ENCODE measurements around the gene CAMSAP2.
"Not testable (repeated sequence)": the region's sequence is repeated elsewhere in the genome, so short reads cannot be mapped to it uniquely, and the experiment has no call there.

CAMSAP2 gene

DNA sequence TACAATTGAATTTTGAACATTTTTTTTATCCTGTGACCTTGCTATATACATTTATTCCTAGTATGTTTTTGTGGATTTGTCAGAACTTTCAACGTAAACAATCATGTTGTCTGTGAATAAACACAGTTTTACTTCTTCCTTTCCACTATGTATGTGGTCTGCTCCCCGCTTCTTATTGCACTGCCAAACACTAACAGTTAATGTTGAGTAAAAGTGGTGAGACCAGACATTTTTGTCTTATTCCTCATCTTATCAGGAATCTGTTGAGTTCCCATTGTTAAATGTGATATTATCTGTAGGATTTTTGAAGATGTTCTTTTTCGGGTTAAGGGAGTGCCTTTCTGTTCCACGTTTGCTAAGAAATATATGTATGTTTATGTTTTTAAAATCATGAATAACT is 45.9 kb downstream of the CAMSAP2 start:
- DNase-seq (ENCODE audit: extremely low read depth, low read depth), result no peak
- TF ChIP-seq, protein P1, sequence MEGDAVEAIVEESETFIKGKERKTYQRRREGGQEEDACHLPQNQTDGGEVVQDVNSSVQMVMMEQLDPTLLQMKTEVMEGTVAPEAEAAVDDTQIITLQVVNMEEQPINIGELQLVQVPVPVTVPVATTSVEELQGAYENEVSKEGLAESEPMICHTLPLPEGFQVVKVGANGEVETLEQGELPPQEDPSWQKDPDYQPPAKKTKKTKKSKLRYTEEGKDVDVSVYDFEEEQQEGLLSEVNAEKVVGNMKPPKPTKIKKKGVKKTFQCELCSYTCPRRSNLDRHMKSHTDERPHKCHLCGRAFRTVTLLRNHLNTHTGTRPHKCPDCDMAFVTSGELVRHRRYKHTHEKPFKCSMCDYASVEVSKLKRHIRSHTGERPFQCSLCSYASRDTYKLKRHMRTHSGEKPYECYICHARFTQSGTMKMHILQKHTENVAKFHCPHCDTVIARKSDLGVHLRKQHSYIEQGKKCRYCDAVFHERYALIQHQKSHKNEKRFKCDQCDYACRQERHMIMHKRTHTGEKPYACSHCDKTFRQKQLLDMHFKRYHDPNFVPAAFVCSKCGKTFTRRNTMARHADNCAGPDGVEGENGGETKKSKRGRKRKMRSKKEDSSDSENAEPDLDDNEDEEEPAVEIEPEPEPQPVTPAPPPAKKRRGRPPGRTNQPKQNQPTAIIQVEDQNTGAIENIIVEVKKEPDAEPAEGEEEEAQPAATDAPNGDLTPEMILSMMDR (IDR thresholded peaks at IDR 0.05; ENCODE audit: low read depth, low read length), result no peak

DNA sequence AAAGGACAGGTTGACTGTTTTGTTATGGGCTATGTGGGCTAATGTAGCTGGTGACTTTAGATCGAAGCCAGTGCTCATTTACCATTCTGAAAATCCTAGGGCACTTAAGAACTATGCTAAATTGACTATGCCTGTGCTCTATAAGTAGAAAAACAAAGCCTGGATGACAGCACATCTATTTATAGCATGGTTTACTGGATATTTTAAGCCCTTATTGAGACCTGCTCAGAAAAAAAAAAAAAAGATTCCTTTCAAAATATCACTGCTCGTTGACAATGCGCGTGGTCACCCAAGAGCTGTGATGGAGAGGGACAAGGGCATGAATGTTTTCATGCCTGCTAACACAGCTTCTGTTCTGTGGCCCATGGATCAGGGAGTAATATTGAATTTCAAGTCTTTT is 48.1 kb downstream of the CAMSAP2 start:
- TF ChIP-seq, protein P1 (IDR thresholded peaks at IDR 0.05; ENCODE audit: low read depth, low read length), result no peak
- DNase-seq (ENCODE audit: extremely low read depth, low read depth), result no peak

DNA sequence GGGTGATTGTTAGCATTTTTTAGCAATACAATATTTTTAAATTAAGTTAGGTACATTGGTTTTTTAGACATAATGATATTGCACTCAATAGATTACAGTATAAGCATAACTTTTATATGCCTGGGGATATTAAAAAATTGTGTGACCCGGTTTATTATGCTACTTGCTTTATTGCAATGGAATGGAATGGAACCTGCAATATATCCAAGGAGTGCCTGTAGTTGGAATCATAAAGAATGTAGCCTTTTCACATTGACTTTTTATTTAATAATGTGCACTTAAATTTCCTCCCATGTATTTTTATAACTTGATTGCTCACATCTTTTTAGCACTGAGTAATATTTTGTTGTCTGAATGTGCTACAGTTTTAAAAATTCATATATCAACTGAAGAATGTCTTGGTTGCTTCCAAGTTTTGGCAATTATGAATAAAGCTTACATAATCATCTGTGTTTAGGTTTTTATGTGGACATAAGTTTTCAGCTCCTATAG is 49.2 kb downstream of the CAMSAP2 start:
- no peak for DNase-seq (ENCODE audit: extremely low read depth, low read depth)
- TF ChIP-seq, protein P1 (IDR thresholded peaks at IDR 0.05; ENCODE audit: low read depth, low read length), result no peak

DNA sequence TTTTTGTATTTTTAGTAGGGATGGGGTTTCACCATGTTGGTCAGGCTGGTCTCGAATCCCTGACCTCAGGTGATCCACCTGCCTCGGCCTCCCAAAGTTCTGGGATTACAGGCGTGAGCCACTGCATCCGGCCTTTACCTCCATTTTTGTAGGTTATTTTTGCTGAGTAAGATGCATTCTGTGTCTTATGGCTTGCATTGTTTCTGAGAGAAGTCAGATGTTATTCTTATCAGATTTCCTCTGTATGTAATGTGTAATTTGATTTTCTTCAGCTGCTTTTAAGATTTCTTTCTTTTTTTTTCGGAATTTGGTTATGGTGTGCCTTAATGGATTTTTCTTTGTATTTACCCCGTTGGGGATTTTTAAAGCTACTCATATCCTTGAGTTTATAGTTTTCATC is 52.3 kb downstream of the CAMSAP2 start:
- not testable (repeated sequence) for DNase-seq (ENCODE audit: extremely low read depth, low read depth)

DNA sequence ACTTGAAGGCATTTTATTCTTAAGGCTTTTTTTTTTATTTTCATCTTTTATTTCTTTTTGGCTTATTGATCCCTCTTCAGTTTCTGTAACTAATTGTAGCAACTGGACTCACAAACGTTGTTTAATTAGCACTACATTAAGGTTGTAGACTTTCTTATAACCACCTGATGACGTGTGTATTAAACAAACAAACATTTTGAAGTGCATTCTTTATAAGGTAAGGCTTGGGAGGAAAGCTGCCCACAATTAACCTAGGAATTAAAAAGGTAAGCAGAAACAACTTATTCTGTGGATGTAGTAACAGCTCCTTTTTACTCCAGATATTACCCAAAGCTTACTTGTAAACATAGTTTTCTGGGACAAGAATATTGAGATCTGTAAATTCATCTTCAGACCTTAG is 55.0 kb downstream of the CAMSAP2 start:
- DNase-seq (ENCODE audit: extremely low read depth, low read depth), result no peak
- TF ChIP-seq, protein P1 (IDR thresholded peaks at IDR 0.05; ENCODE audit: low read depth, low read length), result no peak

DNA sequence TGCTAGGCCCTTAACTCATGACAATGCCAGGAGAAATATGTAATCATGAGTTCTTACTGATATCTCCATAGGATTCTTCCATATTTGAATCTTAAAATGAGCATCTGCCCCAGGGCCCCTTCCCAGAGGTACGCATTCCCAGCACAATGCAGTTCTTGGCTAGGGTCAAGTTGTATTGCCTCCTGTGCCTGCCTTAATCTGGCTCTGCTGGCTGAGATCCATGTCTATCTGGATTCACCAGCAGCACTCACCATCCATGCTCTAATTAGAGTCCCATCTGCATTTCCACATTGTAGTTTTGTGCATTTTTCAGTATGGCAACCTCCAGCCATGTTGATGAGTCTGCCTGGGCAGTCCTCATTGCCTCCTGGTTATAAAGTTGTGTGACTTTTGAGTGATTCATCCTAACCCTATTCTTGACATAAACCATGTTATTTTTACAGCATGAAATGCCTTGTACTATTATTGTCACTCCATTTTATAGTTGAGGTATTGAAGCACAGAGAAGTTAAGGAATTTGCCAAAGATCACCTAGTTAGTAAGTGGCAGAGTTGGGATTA is 55.9 kb downstream of the CAMSAP2 start:
- TF ChIP-seq, protein P1 (IDR thresholded peaks at IDR 0.05; ENCODE audit: low read depth, low read length), result no peak
- no peak for DNase-seq (ENCODE audit: extremely low read depth, low read depth)

DNA sequence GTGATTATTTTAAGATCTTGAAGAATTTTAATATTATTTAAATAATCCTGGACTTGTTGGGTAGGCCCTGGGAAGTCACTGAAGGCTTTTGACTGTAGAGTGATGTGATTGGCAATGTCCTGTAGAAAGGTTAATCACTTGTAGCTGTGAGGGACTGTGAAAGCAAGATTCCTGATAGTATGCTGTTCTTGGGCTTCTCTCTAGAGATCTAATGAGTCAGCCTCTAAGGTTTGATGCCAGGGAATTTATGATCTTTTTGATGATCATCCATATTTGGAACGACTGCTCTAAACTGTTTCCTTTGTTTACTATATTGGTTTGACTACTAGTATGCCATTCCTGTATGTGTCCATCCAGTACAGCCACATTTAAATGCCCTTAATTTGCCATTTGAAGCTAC is 56.5 kb downstream of the CAMSAP2 start:
- TF ChIP-seq, protein P1 (IDR thresholded peaks at IDR 0.05; ENCODE audit: low read depth, low read length), result no peak
- DNase-seq (ENCODE audit: extremely low read depth, low read depth), result peak; percentile 15

DNA sequence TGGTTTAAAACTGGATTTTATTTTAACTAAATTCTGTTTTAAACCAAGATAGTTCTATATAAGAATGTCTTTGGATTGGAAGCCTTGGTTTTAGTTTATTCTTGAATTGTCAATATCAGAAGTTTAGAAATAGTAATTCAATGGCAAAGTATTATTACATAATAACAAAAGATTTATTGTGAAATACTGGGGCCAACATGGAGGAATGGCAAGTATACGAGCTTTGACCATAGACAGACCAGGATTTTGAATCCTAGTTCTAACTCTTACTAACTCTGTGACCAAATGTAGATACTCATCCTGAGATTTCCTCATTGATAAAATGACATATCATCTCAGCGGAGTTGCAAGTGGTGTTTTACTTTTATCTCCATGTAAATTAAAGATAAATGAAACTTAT is 63.3 kb downstream of the CAMSAP2 start:
- no peak for DNase-seq (ENCODE audit: extremely low read depth, low read depth)
- TF ChIP-seq, protein P1 (IDR thresholded peaks at IDR 0.05; ENCODE audit: low read depth, low read length), result no peak

Data from AG09319 (cell line).